GM21786 (cell line): ENCODE data around the gene LMTK3.

Experiments used
- ATAC-seq: cut with Tn5 transposase; IDR thresholded peaks from one replicate; pipeline ENCODE4 v1.9.1; 2021; ENCODE audit not compliant: unreplicated experiment

The LMTK3 gene

GRCh38 chr19:48450441-48450840 lies 61.2 kb downstream of the LMTK3 start:
- ATAC-seq, result no peak

DNA sequence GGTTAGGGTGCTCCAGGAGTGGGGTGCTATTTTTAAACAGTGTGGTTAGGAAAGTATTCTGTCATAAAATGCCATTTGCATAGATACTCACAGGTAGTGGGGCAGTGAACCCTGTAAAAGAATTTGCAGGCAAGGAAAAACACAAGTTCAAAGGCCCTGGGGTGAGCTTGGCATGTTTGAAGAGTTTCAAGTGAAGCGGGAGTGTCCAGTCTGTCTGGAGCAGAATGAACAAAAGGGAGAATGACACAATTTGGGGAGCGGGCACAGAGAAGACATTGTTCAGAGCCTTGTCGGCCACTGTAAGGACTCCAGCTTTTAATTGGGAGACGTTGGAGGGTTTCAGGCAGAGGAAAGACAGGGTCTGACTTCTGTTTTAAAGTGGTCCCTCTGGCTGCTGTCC lies 63.1 kb downstream of the LMTK3 start:
- no peak for ATAC-seq

DNA sequence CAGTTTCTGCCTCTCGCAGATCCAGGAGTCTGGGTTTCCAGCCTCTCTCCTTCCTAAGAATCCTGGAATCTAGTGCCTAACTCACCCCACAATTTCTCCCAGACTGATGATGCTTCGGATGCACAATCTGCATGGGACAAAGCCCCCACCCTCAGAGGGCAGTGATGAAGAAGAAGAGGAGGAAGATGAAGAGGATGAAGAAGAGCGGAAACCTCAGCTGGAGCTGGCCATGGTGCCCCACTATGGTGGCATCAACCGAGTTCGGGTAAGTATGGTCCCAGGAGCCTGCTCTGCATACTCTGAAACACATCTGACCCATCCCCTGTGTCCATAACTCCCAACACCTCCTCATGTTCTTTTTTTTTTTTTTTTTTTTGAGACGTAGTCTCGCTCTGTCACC lies 65.1 kb downstream of the LMTK3 start:
- no peak for ATAC-seq

DNA sequence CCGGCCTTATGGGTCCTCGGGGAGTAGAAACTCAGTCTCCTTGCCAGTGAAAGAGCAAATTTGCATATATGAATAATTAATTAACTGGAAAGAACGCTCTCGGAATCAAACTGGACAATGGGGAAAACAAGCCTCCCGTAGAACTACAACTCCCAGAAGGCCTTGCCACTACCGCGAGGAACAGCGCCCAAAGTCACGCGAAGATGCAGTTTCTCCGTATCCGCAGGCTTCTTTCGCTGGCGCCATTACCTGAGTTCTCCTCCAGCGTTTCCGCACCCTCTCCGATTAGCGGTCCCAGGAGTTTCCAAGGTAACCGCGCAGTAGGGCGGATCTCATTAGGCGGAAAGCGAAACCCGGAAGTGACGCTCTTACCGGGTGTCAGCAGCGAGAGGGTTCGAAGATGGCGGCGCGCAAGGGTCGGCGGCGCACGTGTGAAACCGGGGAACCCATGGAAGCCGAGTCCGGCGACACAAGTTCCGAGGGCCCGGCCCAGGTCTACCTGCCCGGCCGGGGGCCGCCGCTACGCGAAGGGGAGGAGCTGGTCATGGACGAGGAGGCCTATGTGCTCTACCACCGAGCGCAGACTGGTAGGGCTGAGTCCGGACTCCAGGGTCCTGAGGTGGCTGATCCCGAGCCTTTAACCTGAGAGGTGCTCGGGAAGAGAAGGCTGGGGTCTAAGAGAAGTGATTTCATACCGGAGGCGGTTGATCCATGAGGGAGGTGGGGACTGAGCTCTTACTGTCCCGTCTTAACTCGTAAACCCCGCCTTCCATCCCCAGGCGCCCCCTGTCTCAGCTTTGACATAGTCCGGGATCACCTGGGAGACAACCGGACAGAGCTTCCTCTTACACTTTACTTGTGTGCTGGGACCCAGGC lies 65.8 kb downstream of the LMTK3 start, which contains the start of gene GRWD1:
Gene GRWD1 (plus strand): TSS at position 378 of the 876 bp plus-strand sequence. CDS start 23 bp downstream, at position 401.
- peak; percentile 84 for ATAC-seq

GRCh38 chr19:48445256-48445605 lies 66.4 kb downstream of the LMTK3 start:
- peak; percentile 20 for ATAC-seq

- ATAC-seq, result no peak
Observed at GRCh38 chr19:48444936-48445200, 66.8 kb downstream of the LMTK3 start.

DNA sequence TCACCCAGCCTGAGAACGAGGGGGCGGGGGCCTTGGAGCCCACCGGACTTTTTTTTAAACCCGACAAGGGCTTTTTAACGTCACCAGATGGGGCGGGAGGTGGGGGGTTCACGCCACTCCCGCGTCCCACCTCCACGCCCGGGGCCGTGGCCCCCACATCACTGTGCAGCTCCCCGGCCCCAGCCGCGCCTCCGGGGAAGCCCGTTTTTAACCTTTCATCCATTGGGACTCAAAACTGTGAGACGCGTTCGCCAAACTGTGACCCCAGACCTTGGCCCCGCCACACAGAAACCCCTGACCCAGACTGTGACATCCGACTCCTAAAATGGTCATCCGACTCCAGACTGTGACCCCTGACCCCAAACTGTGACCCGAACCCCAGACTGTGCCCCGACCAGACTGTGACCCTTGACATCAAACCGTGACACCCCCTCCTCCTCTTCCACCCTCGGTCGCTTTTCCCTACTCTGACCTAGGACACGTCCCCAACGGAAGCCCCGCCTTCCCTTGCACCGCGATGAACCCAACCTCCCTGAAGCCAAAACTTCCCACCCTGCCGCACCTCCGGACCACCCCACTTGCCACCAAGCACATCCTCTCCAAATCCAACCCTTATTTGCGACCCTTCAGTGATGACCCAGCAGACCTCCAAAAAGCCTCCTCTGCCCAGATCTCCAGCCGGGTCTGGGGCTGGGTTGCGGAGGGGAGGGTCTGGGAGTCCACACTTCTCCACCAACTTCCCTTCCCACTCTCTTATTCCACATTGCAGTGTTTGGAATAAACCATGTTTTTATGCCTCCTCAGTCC lies 67.3 kb downstream of the LMTK3 start:
- no peak for ATAC-seq

DNA sequence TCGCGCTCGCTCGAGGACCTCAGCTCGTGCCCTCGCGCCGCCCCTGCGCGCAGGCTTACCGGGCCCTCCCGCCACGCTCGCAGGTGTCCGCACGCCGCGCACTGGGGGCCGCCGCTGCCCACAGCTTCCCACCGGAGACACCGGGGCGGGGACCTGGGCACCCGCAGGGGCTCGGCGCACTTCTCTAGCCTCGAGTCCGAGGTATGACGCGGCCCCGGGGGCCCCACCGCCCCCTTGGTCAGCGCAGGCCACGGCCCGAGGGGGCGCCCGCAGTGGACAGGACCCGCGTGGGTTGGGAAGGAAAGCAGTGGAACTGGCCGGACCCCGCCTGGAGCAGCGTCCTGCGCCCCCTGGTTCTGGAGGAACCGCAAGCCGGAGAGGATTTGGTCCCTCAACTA lies 67.9 kb downstream of the LMTK3 start:
- ATAC-seq, result no peak

- ATAC-seq, result no peak
Observed at GRCh38 chr19:48443256-48443655, 68.4 kb downstream of the LMTK3 start.

- no peak for ATAC-seq
Observed at GRCh38 chr19:48442116-48443035, 69.3 kb downstream of the LMTK3 start.

- ATAC-seq, result no peak
Observed at GRCh38 chr19:48441360-48442050, 70.1 kb downstream of the LMTK3 start.

GRCh38 chr19:48436586-48436985 lies 75.0 kb downstream of the LMTK3 start:
- no peak for ATAC-seq
